Small intestine (tissue), 7 donors: Measurements from ENCODE around the gene HAP1. TPM values are rescaled to one million over a fixed set of nuclear protein-coding genes. Genes with fewer than 3 reads are reported as not detected.

Source experiments
- DNase-seq, 2 donors: peaks; one replicate each; pipeline versions ENCODE4 v3.0.0 to v3.0.0-alpha.2; 2013
- FAIRE-seq: peaks from 2 replicates; lab custom pipeline; 2012; peaks lifted over from hg19 to GRCh38; lab: Jason Lieb, UNC
- H3K27ac ChIP-seq, 3 donors: one replicate each; pipeline ENCODE4 v1.5.1; 2013; ENCODE audit warnings: low read length in 2 of 3, mild to moderate bottlenecking in 2 of 3, control low read depth in 1 of 3, inconsistent platforms in 1 of 3, low read depth in 1 of 3, moderate library complexity in 1 of 3
- H3K27me3 ChIP-seq, 3 donors: one replicate each; pipeline ENCODE4 v1.6.1; 2013; ENCODE audit warnings: low read length in 3 of 3, inconsistent platforms in 1 of 3; ENCODE audit not compliant: control insufficient read depth in 3 of 3, insufficient read depth in 3 of 3
- H3K36me3 ChIP-seq, 3 donors: one replicate each; pipeline ENCODE4 v1.6.1; 2013; ENCODE audit warnings: low read length in 3 of 3, inconsistent platforms in 1 of 3, low read depth in 1 of 3, mild to moderate bottlenecking in 1 of 3, moderate library complexity in 1 of 3; ENCODE audit not compliant: control insufficient read depth in 3 of 3, insufficient read depth in 2 of 3
- H3K4me1 ChIP-seq, 3 donors: one replicate each; pipeline ENCODE4 v1.6.1; 2013; ENCODE audit warnings: low read length in 2 of 3, inconsistent platforms in 1 of 3, low read depth in 1 of 3, mild to moderate bottlenecking in 1 of 3, moderate library complexity in 1 of 3; ENCODE audit not compliant: control insufficient read depth in 3 of 3, insufficient read depth in 2 of 3
- H3K4me3 ChIP-seq, 3 donors: one replicate each; pipeline ENCODE4 v1.5.1; 2013; ENCODE audit warnings: low read length in 3 of 3, control low read depth in 1 of 3, inconsistent platforms in 1 of 3, low read depth in 1 of 3, mild to moderate bottlenecking in 1 of 3, moderate library complexity in 1 of 3
- H3K9me3 ChIP-seq, 2 donors: one replicate each; pipeline ENCODE4 v1.6.1; 2013; ENCODE audit warnings: low read depth in 1 of 2, low read length in 1 of 2; ENCODE audit not compliant: control insufficient read depth in 2 of 2, insufficient read depth in 1 of 2
- WGBS, 3 donors: extraction: QIAGEN DNeasy Blood & Tissue Kit; methylation state at CpG; one replicate each; pipeline ENCODE4 v1.1.7; 2013; 5-methylcytosine and 5-hydroxymethylcytosine counted together
- polyA plus RNA-seq, 4 donors: library from polyadenylated mRNA; stranded (reverse) in 3 of 4; unstranded in 1 of 4; fragments of 200-250 nt in 3 of 4; fragments of 120-200 nt in 1 of 4; gene quantifications; one replicate each; pipeline versions ENCODE4 v1.2.1 to v1.2.3, GENCODE V29; 2013
- donor health status: healthy with polysubstance abuse.
- donor health status: control.
- donor health status: control.
- donor health status: Bipolar disorder and iron deficiency.
- donor health status: healthy.

Gene HAP1
- polyA plus RNA-seq, 4 donors = 0.21 to 0.40 (median 0.25) TPM

GRCh38 chr17:41769346-41769862 is 35.0 kb upstream of the HAP1 start:
- Histone ChIP-seq H3K4me1 (peaks cover 0 to 31% (median 2%) of the 10 kb centered on the region in 3 donors), H3K27ac (no peak overlapping the region), H3K9me3 (no peaks in the 10 kb centered on the region), H3K36me3 (peaks cover 9 to 91% (median 29%) of the 10 kb centered on the region in 3 donors), H3K4me3 (no peak overlapping the region), H3K27me3 (no peaks in the 10 kb centered on the region)
- no peak for FAIRE-seq
- WGBS, 3 donors = 88 to 93% (median 88%) methylated on average over 16 of the region's 16 CpGs
- no peak for DNase-seq

DNA sequence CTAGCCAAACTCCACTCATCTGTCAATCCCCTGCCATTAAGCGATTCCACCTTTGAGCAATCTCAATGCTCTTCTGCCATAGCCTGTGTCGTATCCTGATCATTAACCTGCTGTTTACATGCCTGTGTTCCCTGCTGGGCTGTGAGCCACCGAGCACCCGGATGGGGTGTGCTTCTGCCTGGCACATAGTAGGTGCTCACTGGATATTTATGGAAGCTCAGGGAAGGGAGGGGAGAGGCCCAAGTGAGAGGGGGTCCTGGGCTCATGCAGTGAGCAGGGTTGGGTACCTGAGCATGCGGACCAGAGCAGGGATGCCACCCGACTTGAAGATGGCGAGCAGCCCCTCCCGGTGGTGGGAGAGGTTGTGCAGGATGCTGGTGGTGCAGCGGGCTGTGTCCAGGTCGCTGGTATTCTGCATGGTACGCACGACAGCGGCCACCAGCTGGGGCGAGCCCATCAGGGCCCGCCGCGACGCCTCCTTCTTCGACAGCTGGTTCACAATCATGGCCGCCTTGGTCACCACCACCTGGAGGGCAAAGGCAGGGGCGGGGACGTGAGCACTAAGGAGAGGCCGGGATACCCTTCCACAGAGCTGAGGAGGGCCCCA is 34.3 kb upstream of the HAP1 start:
- Histone ChIP-seq H3K27me3 (no peaks in the 10 kb centered on the region), H3K27ac (no peak overlapping the region), H3K9me3 (no peaks in the 10 kb centered on the region), H3K4me1 (peaks cover 0 to 25% (median 2%) of the 10 kb centered on the region in 3 donors), H3K4me3 (no peak overlapping the region), H3K36me3 (peaks cover 11 to 91% (median 31%) of the 10 kb centered on the region in 3 donors)
- DNase-seq (no peak), FAIRE-seq (no peak)
- WGBS, 3 donors = 89 to 93% (median 92%) methylated on average over 21 to 23 of the region's 23 CpGs

DNA sequence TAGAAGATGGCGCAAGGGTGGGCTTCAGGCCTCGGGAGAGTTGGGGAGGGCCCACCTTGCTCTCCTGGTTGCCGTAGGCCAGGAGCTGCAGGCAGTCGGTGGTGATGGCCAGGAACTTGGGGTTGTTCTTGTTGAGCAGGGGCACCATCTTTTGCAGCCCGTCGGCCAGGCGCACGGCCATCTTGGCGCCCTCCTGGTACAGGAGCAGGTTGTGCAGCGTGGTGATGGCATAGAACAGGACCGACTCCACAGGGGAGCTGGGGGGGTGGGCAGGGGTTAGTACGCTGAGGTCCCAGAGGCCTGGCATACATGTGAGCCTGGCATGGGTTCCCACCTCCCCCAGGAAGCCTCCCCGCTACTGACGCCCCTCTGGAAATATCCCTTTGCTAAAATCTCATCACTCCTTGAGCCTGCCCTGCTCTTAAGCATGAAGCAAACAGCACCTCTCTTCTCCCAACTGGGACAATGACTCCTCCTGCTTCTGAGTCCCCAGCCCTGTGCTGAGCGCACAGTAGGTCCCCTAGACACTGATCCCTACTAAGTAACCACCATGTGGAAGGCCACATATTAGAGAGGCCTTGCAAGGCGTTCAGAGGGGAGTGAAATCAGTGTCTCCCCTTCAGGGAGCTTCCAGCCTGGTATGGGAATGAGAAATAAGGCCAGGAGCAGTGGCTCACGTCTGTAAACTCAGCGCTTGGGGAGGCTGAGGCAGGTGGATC is 33.0 kb upstream of the HAP1 start:
- H3K36me3 ChIP-seq = peaks cover 15 to 95% (median 35%) of the 10 kb centered on the region in 3 donors
- FAIRE-seq = no peak

DNA sequence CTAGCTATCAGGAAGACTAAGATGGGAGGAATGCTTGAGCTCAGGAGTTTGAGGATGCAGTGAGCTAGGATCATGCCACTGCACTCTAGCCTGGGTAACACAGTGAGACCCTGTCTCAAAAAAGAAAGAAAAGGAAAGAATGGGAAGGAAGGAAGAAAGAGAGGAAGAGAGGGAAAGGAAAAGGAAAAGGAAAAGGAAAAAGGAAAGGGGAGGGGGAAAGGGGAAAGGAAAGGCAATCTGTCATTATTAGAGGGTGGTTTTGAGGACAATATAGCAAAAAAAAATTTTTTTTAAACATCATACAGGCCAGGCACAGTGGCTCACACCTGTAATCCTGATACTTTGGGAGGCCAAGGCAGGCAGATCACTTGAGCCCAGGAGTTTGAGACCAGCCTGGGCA is 31.7 kb upstream of the HAP1 start:
- DNase-seq (no peak), FAIRE-seq (no peak)
- H3K4me3 ChIP-seq = no peak overlapping the region

More for the DNA sequence above, 33.0 kb upstream of the HAP1 start:
- 91 to 93% (median 92%) methylated on average over 17 to 18 of the region's 18 CpGs for WGBS, 3 donors
- Histone ChIP-seq H3K4me3 (no peak overlapping the region), H3K27ac (no peak overlapping the region), H3K9me3 (no peaks in the 10 kb centered on the region), H3K27me3 (no peaks in the 10 kb centered on the region), H3K4me1 (peaks cover 0 to 12% (median 2%) of the 10 kb centered on the region in 3 donors)
- DNase-seq = no peak

DNA sequence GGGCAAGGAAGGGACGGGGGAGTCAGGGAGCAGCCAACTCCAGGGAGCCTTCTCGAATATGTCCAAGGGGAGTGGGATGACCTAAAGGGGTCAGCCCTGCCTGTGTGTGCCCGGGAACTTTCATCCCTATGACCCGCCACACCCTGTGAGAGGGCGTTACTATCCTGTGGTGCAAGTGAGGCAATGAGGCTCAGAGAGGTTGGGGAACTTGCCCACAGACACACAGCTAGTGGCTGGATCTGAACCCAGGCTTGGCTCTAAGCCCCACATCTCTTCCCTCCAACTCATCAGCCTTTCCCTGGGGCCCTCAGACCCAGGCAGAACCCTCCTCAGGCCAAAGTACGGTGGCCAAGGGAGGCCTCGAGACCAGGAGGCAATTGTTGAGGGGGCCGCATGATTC is 28.9 kb upstream of the HAP1 start:
- WGBS, 3 donors = 83 to 88% (median 87%) methylated on average over 8 of the region's 8 CpGs
- FAIRE-seq = no peak

More for the DNA sequence above, 31.7 kb upstream of the HAP1 start:
- Histone ChIP-seq H3K27me3 (no peaks in the 10 kb centered on the region), H3K4me1 (no peaks in the 10 kb centered on the region), H3K27ac (no peak overlapping the region), H3K9me3 (no peaks in the 10 kb centered on the region), H3K36me3 (peaks cover 20 to 95% (median 37%) of the 10 kb centered on the region in 3 donors)

DNA sequence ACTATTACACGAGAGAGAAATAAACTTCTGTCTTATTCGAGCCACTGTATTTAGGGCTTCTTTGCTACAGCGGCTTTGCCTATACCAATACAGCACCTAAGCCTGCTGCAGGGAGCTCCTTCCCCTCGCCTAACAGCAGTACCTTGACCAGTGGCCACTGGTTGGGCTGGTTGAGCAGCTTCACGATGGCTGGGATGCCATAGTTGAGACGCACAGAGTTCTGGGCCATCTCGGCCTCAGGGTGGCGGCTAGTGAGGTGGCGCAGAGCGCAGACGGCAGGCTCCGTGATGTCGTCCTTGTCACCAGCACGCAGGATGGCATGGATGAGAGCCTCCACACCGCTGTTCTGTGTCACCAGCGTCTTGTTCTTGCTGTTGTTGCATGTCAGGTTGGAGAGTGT is 28.4 kb upstream of the HAP1 start:
- no peak overlapping the region for H3K4me3 ChIP-seq
- no peaks in the 10 kb centered on the region for H3K4me1 ChIP-seq
- FAIRE-seq (no peak), DNase-seq (no peak)
- H3K36me3 ChIP-seq = peaks cover 22 to 92% (median 31%) of the 10 kb centered on the region in 3 donors
- no peaks in the 10 kb centered on the region for H3K27me3 ChIP-seq
- H3K27ac ChIP-seq = no peak overlapping the region
- WGBS, 3 donors = 90 to 93% (median 92%) methylated on average over 16 of the region's 16 CpGs
- no peaks in the 10 kb centered on the region for H3K9me3 ChIP-seq

More for the DNA sequence above, 28.9 kb upstream of the HAP1 start:
- Histone ChIP-seq H3K4me1 (no peaks in the 10 kb centered on the region), H3K27ac (no peak overlapping the region), H3K4me3 (no peak overlapping the region), H3K36me3 (peaks cover 22 to 92% (median 31%) of the 10 kb centered on the region in 3 donors), H3K27me3 (no peaks in the 10 kb centered on the region), H3K9me3 (no peaks in the 10 kb centered on the region)
- DNase-seq = no peak

- FAIRE-seq (no peak), DNase-seq (no peak)
- Histone ChIP-seq H3K4me1 (no peaks in the 10 kb centered on the region), H3K4me3 (no peak overlapping the region), H3K27ac (no peak overlapping the region), H3K36me3 (peaks cover 22 to 91% (median 35%) of the 10 kb centered on the region in 3 donors), H3K27me3 (no peaks in the 10 kb centered on the region), H3K9me3 (no peaks in the 10 kb centered on the region)
- 89 to 93% (median 90%) methylated on average over 6 of the region's 6 CpGs for WGBS, 3 donors
Measured at GRCh38 chr17:41762391-41762790, 27.9 kb upstream of the HAP1 start.

DNA sequence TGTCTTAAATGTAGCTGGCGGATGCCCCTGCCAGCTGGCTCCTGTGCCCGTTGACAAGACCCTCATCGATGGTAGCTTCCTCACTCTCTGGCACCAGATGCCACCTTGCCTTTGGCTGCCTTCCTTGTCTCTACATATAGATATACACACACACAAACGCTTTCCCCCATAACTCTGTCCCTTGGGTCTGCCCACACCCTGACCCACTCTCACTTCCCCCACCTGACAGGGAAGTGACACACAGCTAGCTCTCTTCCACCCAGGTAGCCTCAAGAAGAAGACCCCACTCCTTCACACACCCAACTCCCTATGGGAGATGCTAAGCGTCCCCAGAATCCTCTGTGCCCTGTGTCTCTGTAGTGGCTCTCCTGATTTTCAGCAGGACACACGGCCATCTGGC is 26.4 kb upstream of the HAP1 start:
- FAIRE-seq (no peak), DNase-seq (no peak)
- Histone ChIP-seq H3K4me3 (no peak overlapping the region), H3K4me1 (no peaks in the 10 kb centered on the region), H3K36me3 (peaks cover 27 to 94% (median 37%) of the 10 kb centered on the region in 3 donors), H3K9me3 (no peaks in the 10 kb centered on the region), H3K27ac (no peak overlapping the region), H3K27me3 (no peaks in the 10 kb centered on the region)
- 83 to 86% (median 84%) methylated on average over 6 of the region's 6 CpGs for WGBS, 3 donors
